ENCODE measurements around the gene KHDC4. TPM values are rescaled to one million over a fixed set of nuclear protein-coding genes. Genes with fewer than 3 reads are reported as not detected.

Gene KHDC4
- total RNA-seq, 1 experiment from 2014 or later: 107 TPM

GRCh38 chr1:155920717-155921116, 13.5 kb downstream of the KHDC4 start:
- no peak for TF ChIP-seq CTCF (IDR thresholded peaks at IDR 0.05; ENCODE audit: unreplicated experiment)
- no TSS peak for BruUV-seq (replicated peaks)
- peaks cover 76% of the 10 kb centered on the region for H3K36me3 Mint-ChIP-seq (ENCODE audit: insufficient read depth, unreplicated experiment)
- no peak for DNase-seq
- no peaks in the 10 kb centered on the region for H3K9me3 Mint-ChIP-seq (ENCODE audit: low read depth, unreplicated experiment)
- no peaks in the 10 kb centered on the region for H3K27me3 Mint-ChIP-seq (ENCODE audit: unreplicated experiment)
- no peak overlapping the region for H3K27ac Mint-ChIP-seq (ENCODE audit: unreplicated experiment)
- H3K4me3 Mint-ChIP-seq (ENCODE audit: low read depth, unreplicated experiment): no peak overlapping the region
- intact Hi-C loops (cut with micrococcal nuclease; ENCODE audit: unreplicated experiment): no loop called here
- no peaks in the 10 kb centered on the region for H3K4me1 Mint-ChIP-seq (ENCODE audit: low read depth, unreplicated experiment)
- CTCF ChIA-PET: no interaction called here

GRCh38 chr1:155919801-155920200, 14.4 kb downstream of the KHDC4 start:
- CTCF ChIA-PET: interaction anchor here (0.6 kb wide), 1 partner anchor 639 kb away, joined by 4 read pairs; no protein-coding TSS in a partner anchor
- BruUV-seq (replicated peaks): no TSS peak
- intact Hi-C loops (cut with micrococcal nuclease; ENCODE audit: unreplicated experiment): no loop called here
- Mint-ChIP-seq H3K27me3 (ENCODE audit: unreplicated experiment) (no peaks in the 10 kb centered on the region), H3K9me3 (ENCODE audit: low read depth, unreplicated experiment) (no peaks in the 10 kb centered on the region), H3K4me1 (ENCODE audit: low read depth, unreplicated experiment) (no peaks in the 10 kb centered on the region), H3K27ac (ENCODE audit: unreplicated experiment) (no peak overlapping the region), H3K4me3 (ENCODE audit: low read depth, unreplicated experiment) (no peak overlapping the region), H3K36me3 (ENCODE audit: insufficient read depth, unreplicated experiment) (peaks cover 84% of the 10 kb centered on the region)
- TF ChIP-seq CTCF (IDR thresholded peaks at IDR 0.05; ENCODE audit: unreplicated experiment): no peak
- DNase-seq: no peak

GRCh38 chr1:155918660-155919059, 15.6 kb downstream of the KHDC4 start:
- CTCF ChIA-PET: no interaction called here
- Mint-ChIP-seq H3K27ac (ENCODE audit: unreplicated experiment) (no peak overlapping the region), H3K27me3 (ENCODE audit: unreplicated experiment) (no peaks in the 10 kb centered on the region), H3K36me3 (ENCODE audit: insufficient read depth, unreplicated experiment) (peaks cover 94% of the 10 kb centered on the region), H3K4me1 (ENCODE audit: low read depth, unreplicated experiment) (no peaks in the 10 kb centered on the region), H3K9me3 (ENCODE audit: low read depth, unreplicated experiment) (no peaks in the 10 kb centered on the region), H3K4me3 (ENCODE audit: low read depth, unreplicated experiment) (no peak overlapping the region)
- DNase-seq: no peak
- BruUV-seq (replicated peaks): no TSS peak
- intact Hi-C loops (cut with micrococcal nuclease; ENCODE audit: unreplicated experiment): no loop called here
- TF ChIP-seq CTCF (IDR thresholded peaks at IDR 0.05; ENCODE audit: unreplicated experiment): no peak

GRCh38 chr1:155913969-155914757, 20.1 kb downstream of the KHDC4 start:
- H3K27ac Mint-ChIP-seq (ENCODE audit: unreplicated experiment): no peak overlapping the region
- no peak for DNase-seq
- peaks cover 20% of the 10 kb centered on the region for H3K4me1 Mint-ChIP-seq (ENCODE audit: low read depth, unreplicated experiment)
- no peaks in the 10 kb centered on the region for H3K27me3 Mint-ChIP-seq (ENCODE audit: unreplicated experiment)
- BruUV-seq (replicated peaks): no TSS peak
- no peak overlapping the region for H3K4me3 Mint-ChIP-seq (ENCODE audit: low read depth, unreplicated experiment)
- TF ChIP-seq CTCF (IDR thresholded peaks at IDR 0.05; ENCODE audit: unreplicated experiment): no peak
- intact Hi-C loops (cut with micrococcal nuclease; ENCODE audit: unreplicated experiment): loop anchor here (5.0 kb wide), 1 partner anchor 57 kb away; the partner anchor contains the start of genes GON4L and SYT11
- peaks cover 89% of the 10 kb centered on the region for H3K36me3 Mint-ChIP-seq (ENCODE audit: insufficient read depth, unreplicated experiment)
- CTCF ChIA-PET: interaction anchor here (0.5 kb wide), 1 partner anchor 26 kb away, joined by 5 read pairs; no protein-coding TSS in a partner anchor
- H3K9me3 Mint-ChIP-seq (ENCODE audit: low read depth, unreplicated experiment): no peaks in the 10 kb centered on the region
